GM12873 (cell line): ENCODE results near the gene PEMT.

Experiments used
- CTCF ChIP-seq: IDR thresholded peaks from 2 replicates; pipeline ENCODE4 v1.5.1; 2012; ENCODE audit warnings: low read depth, mild to moderate bottlenecking, moderate library complexity, low read length, control low read depth; ENCODE audit not compliant: insufficient read depth; ENCODE audit errors: missing control alignments

The PEMT gene

DNA sequence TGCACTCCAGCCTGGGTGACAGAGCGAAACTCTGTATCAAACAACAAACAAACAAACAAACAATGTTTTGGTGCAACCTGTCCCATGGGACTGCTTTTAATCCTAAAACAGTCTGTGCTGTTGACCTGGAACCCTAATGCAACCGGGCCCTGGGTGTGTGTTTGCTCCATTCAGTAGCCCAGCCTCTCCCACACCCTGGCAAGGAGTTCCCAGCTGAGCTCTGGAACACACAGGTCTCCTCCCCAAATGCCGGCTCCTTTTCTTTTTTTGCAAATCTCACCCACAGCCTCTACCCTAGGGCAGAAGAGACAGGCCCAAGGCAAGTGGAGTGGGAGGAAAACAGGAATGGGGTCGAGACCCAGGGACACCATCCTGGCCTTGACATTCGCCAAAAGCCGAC, 65.6 kb downstream of the PEMT start:
- TF ChIP-seq CTCF = no peak

DNA sequence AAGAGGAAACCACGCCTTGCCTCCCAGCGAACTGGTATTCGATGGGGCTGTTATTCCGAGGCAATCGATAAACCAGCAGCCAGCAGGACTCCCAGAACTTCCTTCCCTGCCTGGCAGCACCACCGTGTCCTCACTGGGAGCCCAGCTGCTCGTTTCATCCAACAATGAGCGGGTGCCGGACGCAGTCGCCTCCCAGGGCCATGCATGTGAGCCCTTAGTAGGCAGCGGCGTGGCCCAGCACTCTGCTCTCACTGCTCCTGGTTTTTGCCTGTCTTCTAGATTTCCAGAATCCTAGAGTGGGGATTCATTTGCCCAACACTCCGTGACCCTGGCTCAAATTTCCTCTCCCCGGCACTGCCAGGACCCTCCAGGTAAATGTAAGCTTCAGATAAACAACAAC, 66.2 kb downstream of the PEMT start:
- TF ChIP-seq CTCF = no peak

DNA sequence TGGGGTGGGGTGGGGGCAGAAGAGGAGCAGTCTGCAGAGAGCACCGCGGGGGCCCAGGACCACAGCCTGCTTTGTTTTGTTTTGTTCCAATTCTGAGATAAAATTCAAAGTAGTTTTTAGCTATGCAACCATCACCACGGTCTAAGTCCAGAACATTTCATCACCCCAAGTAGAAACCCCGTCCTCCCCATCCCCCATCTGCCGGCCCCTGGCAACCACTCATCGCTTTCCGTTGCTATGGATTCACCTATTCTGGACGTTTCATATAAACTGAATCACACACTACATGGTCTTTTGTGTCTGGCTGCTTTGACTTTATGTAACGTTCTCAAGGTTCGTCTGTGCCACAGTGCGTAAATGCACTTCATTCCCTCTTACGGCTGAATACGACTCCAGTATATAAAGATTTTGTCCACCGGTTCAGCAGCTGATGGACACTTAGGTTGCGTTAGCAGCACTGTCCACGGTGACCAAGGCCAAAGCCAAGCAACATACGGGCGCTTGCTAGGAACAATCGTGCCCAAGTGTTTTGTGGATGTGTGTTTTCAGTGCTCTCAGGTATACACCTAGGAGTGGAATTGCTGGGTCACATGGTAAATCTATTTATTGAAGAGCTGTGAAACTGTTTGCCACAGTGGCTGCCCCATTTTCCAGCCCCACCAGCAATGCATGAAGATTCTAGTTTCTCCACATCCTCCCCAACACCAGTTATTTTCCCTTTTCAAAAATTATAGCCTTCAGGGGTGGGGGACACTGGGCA, 67.6 kb downstream of the PEMT start:
- TF ChIP-seq CTCF = no peak

DNA sequence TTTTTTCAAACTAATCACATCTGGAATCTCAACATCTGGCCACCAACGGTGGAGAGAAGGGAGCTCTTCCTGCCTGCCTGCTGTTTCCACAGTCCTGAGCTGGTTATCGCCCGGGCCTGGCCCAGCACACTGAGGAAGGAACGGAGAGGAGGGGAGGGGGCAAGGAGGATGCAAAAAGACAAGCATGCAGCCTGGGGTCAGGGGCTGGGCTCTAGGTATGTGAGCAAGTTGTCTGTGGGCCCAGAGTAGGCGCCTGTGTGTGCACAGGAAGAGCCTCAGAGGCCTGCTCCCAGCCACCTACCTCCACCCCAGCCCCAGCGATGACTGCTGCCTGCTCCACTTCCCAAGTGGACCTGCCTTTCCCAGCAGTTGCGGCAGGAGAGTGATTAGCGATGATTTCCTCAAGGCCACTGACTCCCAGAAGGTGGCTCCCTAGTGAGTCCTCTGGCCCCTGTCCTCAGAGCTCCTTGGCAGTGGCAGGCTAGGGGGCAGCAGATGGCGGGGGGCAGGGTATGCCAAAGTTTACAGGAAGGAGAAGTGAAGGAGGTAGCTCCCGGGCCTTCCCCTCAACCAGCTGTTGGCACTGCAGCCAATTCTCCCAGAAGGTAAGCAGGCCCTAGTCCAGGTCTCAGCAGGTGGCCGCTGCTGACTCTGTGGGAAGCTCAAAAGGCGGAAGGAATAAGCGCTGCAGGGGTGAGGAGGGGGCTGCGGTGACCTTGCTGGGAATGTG, 68.3 kb downstream of the PEMT start:
- TF ChIP-seq CTCF = no peak

DNA sequence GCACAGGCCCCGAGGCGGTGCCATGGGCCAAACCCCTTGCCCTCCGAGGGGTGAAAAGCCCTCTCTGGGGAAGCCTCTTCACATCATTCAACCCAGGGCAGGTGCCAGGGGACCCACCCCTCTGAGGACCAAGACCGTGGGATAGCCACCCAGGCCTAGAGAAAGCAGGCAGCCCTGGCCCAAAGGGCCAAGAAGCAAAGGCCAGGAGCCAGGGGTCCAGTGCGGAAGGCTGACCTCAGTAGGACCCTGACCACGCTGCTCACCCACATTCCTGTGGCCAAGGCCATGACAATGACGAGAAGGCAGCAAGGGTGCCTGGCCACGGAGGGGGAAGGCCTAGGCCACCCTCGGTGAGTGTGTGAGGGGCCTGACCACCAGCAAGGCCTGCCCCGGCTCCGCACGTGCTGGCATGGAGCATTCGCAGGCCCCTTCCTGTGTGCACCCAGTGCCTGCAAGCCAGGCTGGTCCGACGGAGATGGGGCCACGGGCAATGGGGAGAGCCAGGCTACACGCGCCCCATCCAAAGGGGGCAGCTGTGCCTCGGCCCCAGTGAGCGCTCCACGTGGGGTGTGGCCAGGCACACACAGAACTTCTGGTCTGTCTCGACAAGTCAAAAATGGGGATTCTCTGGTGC, 70.8 kb downstream of the PEMT start:
- TF ChIP-seq CTCF = no peak

DNA sequence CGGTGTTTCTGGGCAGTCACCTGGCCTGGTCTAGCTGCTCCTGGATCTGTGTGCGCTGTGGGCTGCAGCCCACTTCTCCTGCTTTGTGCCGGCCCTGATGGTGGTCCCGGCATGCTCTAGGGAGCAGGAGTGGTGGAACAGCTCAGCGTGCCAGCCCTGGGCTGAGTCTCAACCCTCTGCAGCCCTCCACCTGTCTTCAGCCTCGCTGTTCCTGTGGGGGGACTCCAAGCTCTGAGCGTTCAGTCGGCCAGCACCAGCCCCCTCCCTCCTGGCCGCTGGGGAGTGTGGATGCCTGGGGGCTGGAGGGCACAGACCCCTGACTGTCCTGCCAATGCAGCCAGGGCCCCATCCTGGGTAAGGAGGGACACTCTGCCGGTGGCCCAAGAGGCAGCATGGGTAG, 71.6 kb downstream of the PEMT start:
- no peak for TF ChIP-seq CTCF

DNA sequence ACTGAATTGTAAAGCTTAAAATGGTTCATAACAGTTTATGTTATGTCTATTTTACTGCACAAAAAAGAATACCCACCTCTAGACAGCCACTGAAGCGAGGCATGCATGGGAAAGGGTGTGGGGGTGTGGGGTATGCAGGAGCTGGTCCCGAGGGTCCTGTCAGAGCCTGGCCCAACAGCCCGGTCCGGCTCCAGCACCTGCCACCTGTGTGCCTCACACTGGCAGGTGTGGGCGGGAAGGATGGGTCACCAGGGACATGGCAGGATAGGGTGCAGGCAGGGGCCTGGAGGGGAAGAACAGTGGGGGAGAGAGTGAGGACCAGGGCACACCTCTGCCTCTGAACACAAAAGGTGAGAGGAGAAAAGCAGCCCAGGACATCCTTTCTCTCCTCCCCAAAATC, 72.6 kb downstream of the PEMT start:
- TF ChIP-seq CTCF = no peak
